GM12891 (cell line): Measurements from ENCODE around the gene CCL14. TPM values are rescaled to one million over a fixed set of nuclear protein-coding genes. Genes with fewer than 3 reads are reported as not detected.
"Not testable (repeated sequence)": the region's sequence is repeated elsewhere in the genome, so short reads cannot be mapped to it uniquely, and the experiment has no call there.

ENCODE experiments used
- DNase-seq: peaks from one replicate; pipeline ENCODE4 v3.0.0; 2011; ENCODE audit warnings: low spot score; ENCODE audit not compliant: insufficient read length
- FAIRE-seq: peaks from 2 replicates; lab custom pipeline; 2011; peaks lifted over from hg19 to GRCh38; lab: Jason Lieb, UNC
- PAX5 ChIP-seq: IDR thresholded peaks from 2 replicates; pipeline ENCODE4 v1.6.1; 2011; ENCODE audit warnings: low read length, moderate library complexity, mild to moderate bottlenecking; ENCODE audit not compliant: insufficient read depth, severe bottlenecking
- POLR2A ChIP-seq: IDR thresholded peaks from 2 replicates; pipeline ENCODE4 v1.6.1; 2011; ENCODE audit warnings: low read depth, low read length, control low read depth
- POLR2AphosphoS5 ChIP-seq: IDR thresholded peaks from 2 replicates; pipeline ENCODE4 v1.6.1; 2011; ENCODE audit warnings: low read depth, low read length, control low read depth
- POU2F2 ChIP-seq: IDR thresholded peaks from 2 replicates; pipeline ENCODE4 v1.6.1; 2011; ENCODE audit warnings: low read depth, mild to moderate bottlenecking, control low read depth, low read length, moderate library complexity
- SPI1 ChIP-seq: IDR thresholded peaks from 2 replicates; pipeline ENCODE4 v1.6.1; 2011; ENCODE audit warnings: low read depth, low read length, control low read depth
- TAF1 ChIP-seq: IDR thresholded peaks from 2 replicates; pipeline ENCODE4 v1.6.1; 2011; ENCODE audit warnings: low read depth, low read length, control low read depth
- polyA plus RNA-seq: library from polyadenylated mRNA; unstranded; fragments of >200 nt; gene quantifications from one replicate; pipeline ENCODE4 v1.2.1, GENCODE V29; 2012; ENCODE audit warnings: low read depth, missing spikeins, inconsistent platforms; ENCODE audit not compliant: missing spikeins

The CCL14 gene
- polyA plus RNA-seq = not detected

GRCh38 chr17:35986643-35987042 lies at the start of gene CCL14:
TSS of gene CCL14 (minus strand) at chr17:35986729. CDS start at chr17:35986649, 80 bp downstream.
- no peak for TF ChIP-seq SPI1
- TF ChIP-seq TAF1 = no peak
- TF ChIP-seq POLR2AphosphoS5 = no peak
- no peak for TF ChIP-seq POLR2A
- TF ChIP-seq POU2F2 = no peak
- no peak for TF ChIP-seq PAX5
- FAIRE-seq (no peak), DNase-seq (no peak)

- no peak for DNase-seq
- FAIRE-seq = no peak
- TF ChIP-seq PAX5 = no peak
- TF ChIP-seq SPI1 = peak; percentile 61
Observed at GRCh38 chr17:36036235-36036634, 49.7 kb upstream of the CCL14 start.

GRCh38 chr17:36034127-36034526 lies 47.6 kb upstream of the CCL14 start:
- FAIRE-seq (no peak), DNase-seq (no peak)
- TF ChIP-seq POLR2AphosphoS5 (no peak), SPI1 (peak; percentile 70)

GRCh38 chr17:36030956-36031355 lies 44.4 kb upstream of the CCL14 start:
- FAIRE-seq = no peak
- no peak for DNase-seq

GRCh38 chr17:36027761-36028160 lies 41.2 kb upstream of the CCL14 start:
- FAIRE-seq = no peak
- TF ChIP-seq PAX5 (no peak), POLR2A (no peak), SPI1 (no peak), POU2F2 (no peak), TAF1 (no peak), POLR2AphosphoS5 (no peak)
- DNase-seq = no peak

More at GRCh38 chr17:36030956-36031355, 44.4 kb upstream of the CCL14 start:
- TF ChIP-seq POLR2A = no peak

- FAIRE-seq (no peak), DNase-seq (no peak)
- TF ChIP-seq POLR2AphosphoS5 (no peak), SPI1 (no peak), TAF1 (no peak), POU2F2 (no peak), PAX5 (no peak)
Observed at GRCh38 chr17:36024106-36024869, 37.8 kb upstream of the CCL14 start.

GRCh38 chr17:36019423-36019822 lies 32.9 kb upstream of the CCL14 start:
- TF ChIP-seq PAX5 = no peak
- TF ChIP-seq POLR2AphosphoS5 = no peak
- no peak for TF ChIP-seq POLR2A
- TF ChIP-seq POU2F2 = no peak
- TF ChIP-seq SPI1 = no peak
- no peak for TF ChIP-seq TAF1
- DNase-seq (no peak), FAIRE-seq (no peak)

GRCh38 chr17:36017799-36018198 lies 31.3 kb upstream of the CCL14 start, which contains the start of gene CCL23:
TSS of gene CCL23 (minus strand) at chr17:36017972. CDS start at chr17:36017897, 75 bp downstream.
- FAIRE-seq = no peak
- DNase-seq = no peak
- TF ChIP-seq TAF1 (no peak), POLR2A (no peak), POU2F2 (no peak), PAX5 (no peak), POLR2AphosphoS5 (no peak), SPI1 (no peak)

- FAIRE-seq (no peak), DNase-seq (no peak)
- TF ChIP-seq SPI1 (no peak), TAF1 (no peak), POLR2A (no peak), PAX5 (no peak), POU2F2 (no peak), POLR2AphosphoS5 (no peak)
Observed at GRCh38 chr17:36016555-36016954, 30.0 kb upstream of the CCL14 start.

GRCh38 chr17:36015895-36016294 lies 29.4 kb upstream of the CCL14 start:
- not testable (repeated sequence) for FAIRE-seq, DNase-seq

- no peak for TF ChIP-seq SPI1
- TF ChIP-seq POU2F2 = no peak
- no peak for TF ChIP-seq POLR2AphosphoS5
- TF ChIP-seq TAF1 = no peak
- no peak for TF ChIP-seq PAX5
- TF ChIP-seq POLR2A = no peak
- DNase-seq (no peak), FAIRE-seq (no peak)
Observed at GRCh38 chr17:36014946-36015345, 28.4 kb upstream of the CCL14 start.
